B cell (primary cell): ENCODE results near the gene ABTB2. TPM values are rescaled to one million over a fixed set of nuclear protein-coding genes. Genes with fewer than 3 reads are reported as not detected.

Experiments
- ATAC-seq: fragments of 200-7000 bp; cut with Tn5 transposase; one replicate; pipeline ENCODE4 v1.10.0; 2021; ENCODE audit warnings: low read depth, mild to moderate bottlenecking, moderate number of reproducible peaks, moderate library complexity
- CTCF ChIA-PET: fragments of 350-600 bp; sonication (Branson Sonifier 250); formaldehyde crosslinking; loops from one replicate; lab custom pipeline; 2021; ENCODE audit warnings: antibody characterized with exemption, inconsistent platforms; lab: Charles Lee
- POLR2A ChIA-PET: fragments of 350-600 bp; sonication (Branson Sonifier 250); formaldehyde crosslinking; loops from one replicate; lab custom pipeline; 2021; ENCODE audit warnings: antibody characterized with exemption; lab: Charles Lee
- DNase-seq: peaks from one replicate; pipeline ENCODE4 v3.0.0; 2013
- H2AFZ ChIP-seq: 2 replicates; pipeline ENCODE4 v1.6.1; 2012; ENCODE audit warnings: mild to moderate bottlenecking, low read depth, low read length; ENCODE audit not compliant: insufficient read depth, poor library complexity, severe bottlenecking
- H3K27ac ChIP-seq, 2 donors: 1 replicate in 1 of 2; 2 replicates in 1 of 2; pipeline ENCODE4 v1.5.1; 2012 to 2013; ENCODE audit warnings: low read length in 2 of 2, mild to moderate bottlenecking in 2 of 2, moderate library complexity in 1 of 2
- H3K27me3 ChIP-seq, 4 experiments: fragments of 200-600 bp in 1 of 4; sonication (generic) in 1 of 4; replicated peaks in 1 of 4; 1 replicate in 2 of 4; 2 replicates in 2 of 4; pipeline versions ENCODE4 v1.6.1 to v1.7.0; 2013 to 2016; ENCODE audit warnings: low read length in 3 of 4, mild to moderate bottlenecking in 2 of 4, mixed read lengths in 1 of 4, moderate library complexity in 1 of 4; ENCODE audit not compliant: insufficient read depth in 4 of 4, control insufficient read depth in 3 of 4; ENCODE audit errors: control extremely low read depth in 1 of 4
- H3K36me3 ChIP-seq, 2 experiments: replicated peaks in 1 of 2; 1 replicate in 1 of 2; 2 replicates in 1 of 2; pipeline versions ENCODE4 v1.6.1 to v1.7.1; 2013; ENCODE audit warnings: low read length in 1 of 2; ENCODE audit not compliant: insufficient read depth in 2 of 2, control insufficient read depth in 1 of 2; ENCODE audit errors: control extremely low read depth in 1 of 2, extremely low read depth in 1 of 2
- H3K4me1 ChIP-seq, 2 donors: fragments of 200-600 bp in 1 of 2; sonication (generic) in 1 of 2; 1 replicate in 1 of 2; 2 replicates in 1 of 2; pipeline versions ENCODE4 v1.5.1 to v1.6.1; 2013 to 2017; ENCODE audit warnings: low read length in 2 of 2; ENCODE audit not compliant: control insufficient read depth in 2 of 2, insufficient read depth in 2 of 2
- H3K4me2 ChIP-seq: replicated peaks from 2 replicates; pipeline ENCODE3; 2012; ENCODE audit warnings: mild to moderate bottlenecking, low read depth, low read length; ENCODE audit not compliant: poor library complexity, severe bottlenecking
- H3K4me3 ChIP-seq, 5 experiments: fragments of 200-600 bp in 1 of 5; sonication (generic) in 1 of 5; 1 replicate in 3 of 5; 2 replicates in 2 of 5; pipeline versions ENCODE4 v1.5.1 to v1.7.0; 2011 to 2016; ENCODE audit warnings: low read length in 4 of 5, mild to moderate bottlenecking in 4 of 5, low read depth in 2 of 5, control low read depth in 1 of 5, moderate library complexity in 1 of 5; ENCODE audit not compliant: insufficient read depth in 1 of 5; ENCODE audit errors: control extremely low read depth in 1 of 5, extremely low read depth in 1 of 5
- H3K79me2 ChIP-seq: fragments of 200-600 bp; sonication (generic); one replicate; pipeline ENCODE4 v1.6.0; 2016; ENCODE audit warnings: low read length; ENCODE audit not compliant: control insufficient read depth, insufficient read depth
- H3K9ac ChIP-seq: fragments of 200-600 bp; sonication (generic); 2 replicates; pipeline ENCODE4 v1.6.1; 2017; ENCODE audit warnings: mild to moderate bottlenecking, low read length, moderate library complexity
- H3K9me3 ChIP-seq, 3 donors: one replicate each; pipeline versions ENCODE4 v1.6.1 to v1.7.1; 2013; ENCODE audit warnings: low read length in 2 of 3; ENCODE audit not compliant: control insufficient read depth in 2 of 3, insufficient read depth in 1 of 3; ENCODE audit errors: control extremely low read depth in 1 of 3
- H4K20me1 ChIP-seq: 2 replicates; pipeline ENCODE4 v1.6.0; 2012; ENCODE audit warnings: mild to moderate bottlenecking, low read length; ENCODE audit not compliant: insufficient read depth, control insufficient read depth, poor library complexity, severe bottlenecking
- H3K27ac Mint-ChIP-seq: one replicate; pipeline ENCODE4 v1.8.0; 2021; ENCODE audit warnings: mixed read lengths
- H3K27me3 Mint-ChIP-seq: one replicate; pipeline ENCODE4 v1.8.0; 2021; ENCODE audit warnings: mixed read lengths
- H3K4me1 Mint-ChIP-seq: one replicate; pipeline ENCODE4 v1.8.0; 2021; ENCODE audit warnings: mixed read lengths
- H3K4me3 Mint-ChIP-seq: one replicate; pipeline ENCODE4 v1.8.0; 2021; ENCODE audit warnings: mixed read lengths
- H3K9me3 Mint-ChIP-seq: one replicate; pipeline ENCODE4 v1.8.0; 2022; ENCODE audit warnings: mixed read lengths; ENCODE audit not compliant: insufficient read depth
- CTCF ChIP-seq: fragments of 200-600 bp; IDR thresholded peaks from one replicate; pipeline ENCODE4 v1.8.0; 2022; ENCODE audit warnings: antibody characterized with exemption, mild to moderate bottlenecking
- EZH2 ChIP-seq: IDR thresholded peaks from 2 replicates; pipeline ENCODE4 v1.6.1; 2012; ENCODE audit warnings: borderline replicate concordance, low read depth, mild to moderate bottlenecking, moderate library complexity, low read length; ENCODE audit not compliant: insufficient read depth, poor library complexity, severe bottlenecking
- WGBS: methylation state at CpG from one replicate; pipeline ENCODE4 v1.1.5; 2013; ENCODE audit warnings: missing lambda C conversion rate; ENCODE audit not compliant: insufficient coverage; 5-methylcytosine and 5-hydroxymethylcytosine counted together
- intact Hi-C: fragments of 100-400 bp; cut with micrococcal nuclease; formaldehyde crosslinking; loops from one replicate; pipeline ENCODE4 v1.10.0; 2022
- polyA plus RNA-seq: library from polyadenylated mRNA; depleted of rRNA; stranded (reverse); fragments of >200 nt; gene quantifications from 2 replicates; pipeline ENCODE4 v1.2.3, GENCODE V29; 2012
- total RNA-seq, 2 donors: library from RNA; stranded (reverse); fragments of 120-200 nt in 1 of 2; gene quantifications; 1 replicate in 1 of 2; 2 replicates in 1 of 2; pipeline versions ENCODE4 v1.2.3 to v1.2.4, GENCODE V29; 2013 to 2022

Gene ABTB2
- total and polyA plus RNA-seq, 2 donors (not counting 1 experiment from before 2014, with no cell fraction given): 0.30 to 5.9 TPM

GRCh38 chr11:34278693-34279297, 79.0 kb downstream of the ABTB2 start:
- ATAC-seq (no peak), DNase-seq (no peak)
- no peaks in the 10 kb centered on the region for H3K27me3 Mint-ChIP-seq
- no peaks in the 10 kb centered on the region for H3K4me1 ChIP-seq
- no peak overlapping the region for H3K27ac Mint-ChIP-seq
- WGBS: 90% methylated on average over 3 of the region's 4 CpGs
- no peak overlapping the region for H3K9ac ChIP-seq
- H2AFZ ChIP-seq: no peak overlapping the region
- no peaks in the 10 kb centered on the region for H3K9me3 Mint-ChIP-seq
- H3K9me3 ChIP-seq: no peaks in the 10 kb centered on the region
- no peak overlapping the region for H3K4me2 ChIP-seq
- no peaks in the 10 kb centered on the region for H3K27me3 ChIP-seq
- H3K4me1 Mint-ChIP-seq: no peaks in the 10 kb centered on the region
- H3K79me2 ChIP-seq: no peaks in the 10 kb centered on the region
- ChIA-PET CTCF (no interaction called here), POLR2A (no interaction called here)
- no peak overlapping the region for H3K4me3 ChIP-seq
- H3K27ac ChIP-seq: no peak overlapping the region
- H3K4me3 Mint-ChIP-seq: no peak overlapping the region
- no peak for TF ChIP-seq CTCF
- no peak for TF ChIP-seq EZH2
- H3K36me3 ChIP-seq: no peaks in the 10 kb centered on the region
- intact Hi-C loops: no loop called here
- no peaks in the 10 kb centered on the region for H4K20me1 ChIP-seq

GRCh38 chr11:34278175-34278574, 79.6 kb downstream of the ABTB2 start:
- POLR2A ChIA-PET: interaction anchor here (0.6 kb wide), 1 partner anchor 104 kb away, joined by 4 read pairs; no protein-coding TSS in a partner anchor

More at GRCh38 chr11:34278175-34278574, 79.6 kb downstream of the ABTB2 start:
- Histone ChIP-seq H3K79me2 (no peaks in the 10 kb centered on the region), H3K4me3 (no peak overlapping the region), H3K9ac (no peak overlapping the region), H3K9me3 (no peaks in the 10 kb centered on the region), H3K4me1 (no peaks in the 10 kb centered on the region), H3K27me3 (no peaks in the 10 kb centered on the region), H3K27ac (no peak overlapping the region), H4K20me1 (no peaks in the 10 kb centered on the region), H3K4me2 (no peak overlapping the region), H2AFZ (no peak overlapping the region), H3K36me3 (no peaks in the 10 kb centered on the region)
- CTCF ChIA-PET: no interaction called here
- no peaks in the 10 kb centered on the region for H3K9me3 Mint-ChIP-seq
- H3K27me3 Mint-ChIP-seq: no peaks in the 10 kb centered on the region
- TF ChIP-seq EZH2 (no peak), CTCF (no peak)
- H3K4me3 Mint-ChIP-seq: no peak overlapping the region
- ATAC-seq: no peak
- intact Hi-C loops: no loop called here
- no peaks in the 10 kb centered on the region for H3K4me1 Mint-ChIP-seq
- H3K27ac Mint-ChIP-seq: no peak overlapping the region
- no peak for DNase-seq
